A172 (cell line): ENCODE measurements around the gene LPAR6. TPM values are rescaled to one million over a fixed set of nuclear protein-coding genes. Genes with fewer than 3 reads are reported as not detected.

ENCODE experiments used
- DNase-seq: peaks from one replicate; pipeline ENCODE4 v3.0.0-alpha.2; 2015; ENCODE audit warnings: low spot score
- total RNA-seq: library from RNA; depleted of rRNA; stranded (reverse); fragments of >200 nt; shearing (Covaris generic); gene quantifications from 2 replicates; pipeline ENCODE4 v1.2.3, GENCODE V29; 2014

Gene LPAR6
- total RNA-seq, 1 experiment from 2014 or later: 6.0 TPM

- no peak for DNase-seq
Measured at GRCh38 chr13:48415516-48415915, 2.6 kb upstream of the LPAR6 start.

GRCh38 chr13:48414501-48414900 is 1.6 kb upstream of the LPAR6 start:
- no peak for DNase-seq

- peak; percentile 27 for DNase-seq
Measured at GRCh38 chr13:48411841-48412531, 927 bp downstream of the LPAR6 start.

- DNase-seq: peak; percentile 16
Measured at GRCh38 chr13:48411147-48411794, 1.6 kb downstream of the LPAR6 start.

GRCh38 chr13:48410199-48410598 is 2.7 kb downstream of the LPAR6 start:
- DNase-seq: no peak

- no peak for DNase-seq
Measured at GRCh38 chr13:48405875-48406274, 7.0 kb downstream of the LPAR6 start.

- DNase-seq: no peak
Measured at GRCh38 chr13:48404952-48405351, 8.0 kb downstream of the LPAR6 start.

- no peak for DNase-seq
Measured at GRCh38 chr13:48403913-48404312, 9.0 kb downstream of the LPAR6 start.

- DNase-seq: no peak
Measured at GRCh38 chr13:48403151-48403631, 9.7 kb downstream of the LPAR6 start.

GRCh38 chr13:48402325-48402932 is 10.5 kb downstream of the LPAR6 start:
- no peak for DNase-seq

- DNase-seq: no peak
Measured at GRCh38 chr13:48401480-48401879, 11.4 kb downstream of the LPAR6 start.

GRCh38 chr13:48400850-48401291 is 12.0 kb downstream of the LPAR6 start:
- peak; percentile 28 for DNase-seq

- DNase-seq: no peak
Measured at GRCh38 chr13:48400090-48400694, 12.7 kb downstream of the LPAR6 start.

- DNase-seq: no peak
Measured at GRCh38 chr13:48398450-48399095, 14.3 kb downstream of the LPAR6 start.

GRCh38 chr13:48397744-48398143 is 15.2 kb downstream of the LPAR6 start:
- DNase-seq: no peak

- no peak for DNase-seq
Measured at GRCh38 chr13:48393698-48394085, 19.2 kb downstream of the LPAR6 start.

- DNase-seq: no peak
Measured at GRCh38 chr13:48393030-48393697, 19.7 kb downstream of the LPAR6 start.

- no peak for DNase-seq
Measured at GRCh38 chr13:48391257-48391656, 21.7 kb downstream of the LPAR6 start.

GRCh38 chr13:48386816-48387215 is 26.1 kb downstream of the LPAR6 start:
- DNase-seq: no peak

GRCh38 chr13:48383384-48383783 is 29.5 kb downstream of the LPAR6 start:
- DNase-seq: no peak

- no peak for DNase-seq
Measured at GRCh38 chr13:48380581-48380980, 32.3 kb downstream of the LPAR6 start.
